Measurements from ENCODE around the gene SLC19A1.

DNA sequence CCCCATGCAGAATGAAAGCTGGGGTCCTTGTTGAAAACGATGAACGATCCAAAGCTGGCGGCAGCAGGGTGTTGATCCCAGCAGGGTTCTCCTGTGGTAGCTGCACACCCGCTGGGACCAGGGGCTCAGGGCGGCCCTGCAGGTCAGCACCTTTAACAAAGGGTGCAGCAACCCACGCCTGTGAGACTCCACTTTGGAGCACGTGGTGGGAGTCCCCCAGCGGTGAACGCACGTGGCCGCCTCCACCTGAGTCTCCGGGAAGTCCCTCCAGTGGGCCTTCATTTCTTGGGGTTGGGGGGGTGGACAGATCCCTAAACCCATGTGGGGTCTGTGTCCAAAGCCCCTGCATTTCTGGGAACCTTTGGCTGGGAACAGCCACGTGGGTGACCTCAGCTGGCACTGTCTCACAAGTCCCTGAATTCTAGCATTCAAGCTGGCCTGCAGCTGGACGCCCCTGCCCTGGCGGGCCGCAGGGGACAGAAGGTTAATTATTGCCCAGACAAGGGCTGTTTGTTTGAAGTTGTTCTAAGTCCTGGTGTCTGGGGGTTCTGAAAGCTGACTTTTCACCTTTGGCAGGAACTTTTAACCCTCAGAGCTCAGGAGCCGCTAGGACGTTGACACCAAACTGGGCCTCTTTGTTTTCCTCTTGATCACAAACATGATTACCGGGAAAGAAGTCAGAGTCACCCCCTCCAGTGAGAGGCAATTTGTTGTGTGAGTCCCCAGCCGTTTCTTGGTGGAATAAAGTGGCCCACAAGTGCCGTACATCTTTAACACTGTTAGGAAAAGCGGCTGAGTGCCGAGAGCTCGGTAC, 72.8 kb downstream of the SLC19A1 start:
- no peak for TF ChIP-seq CTCF (IDR thresholded peaks at IDR 0.05)
- TF ChIP-seq POLR2A (IDR thresholded peaks at IDR 0.05), result no peak
